GM19240 (cell line): Measurements from ENCODE around the gene ARID4B.
"Not testable (repeated sequence)": the region's sequence is repeated elsewhere in the genome, so short reads cannot be mapped to it uniquely, and the experiment has no call there.

ENCODE experiments used
- DNase-seq: peaks from one replicate; pipeline ENCODE4 v3.0.0; 2011; ENCODE audit warnings: low spot score; ENCODE audit not compliant: insufficient read length

Gene ARID4B

DNA sequence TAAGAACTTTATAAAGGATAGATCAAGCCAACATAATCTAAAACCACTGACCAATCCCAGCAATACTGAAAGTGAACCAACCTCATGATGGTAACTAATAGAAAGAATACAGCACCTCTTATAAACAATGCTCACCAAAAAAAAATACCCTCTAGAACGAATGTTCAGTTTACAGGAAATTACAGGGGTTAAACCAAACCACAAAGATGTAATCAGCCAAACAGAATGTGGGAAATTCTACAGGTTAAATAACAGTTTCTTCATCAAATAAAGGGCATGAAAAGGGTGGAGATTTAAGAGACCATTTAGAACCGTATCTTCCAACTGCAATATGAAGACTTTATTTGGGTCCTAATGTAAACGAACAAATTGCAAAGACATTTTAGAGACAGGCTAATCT lies 30.4 kb downstream of the ARID4B start:
- no peak for DNase-seq

DNA sequence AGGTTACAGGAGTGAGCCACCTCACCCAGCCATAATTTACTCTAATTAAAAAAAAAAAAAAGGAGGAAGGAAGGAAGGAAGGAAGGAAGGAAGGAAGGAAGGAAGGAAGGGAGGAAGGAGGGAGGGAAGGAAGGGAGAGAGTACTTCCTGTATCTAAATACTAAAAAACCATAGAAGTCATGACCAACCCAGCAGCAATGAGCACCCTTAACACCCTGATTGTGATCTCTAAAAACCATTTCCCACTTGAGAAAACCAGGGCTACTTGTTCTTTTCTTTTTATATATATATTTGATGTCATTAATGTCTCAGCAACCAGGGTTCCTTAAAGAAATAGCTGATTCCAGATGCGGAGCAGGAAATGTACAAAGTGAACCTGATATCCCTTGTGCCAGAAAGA lies 31.2 kb downstream of the ARID4B start:
- DNase-seq = no peak

DNA sequence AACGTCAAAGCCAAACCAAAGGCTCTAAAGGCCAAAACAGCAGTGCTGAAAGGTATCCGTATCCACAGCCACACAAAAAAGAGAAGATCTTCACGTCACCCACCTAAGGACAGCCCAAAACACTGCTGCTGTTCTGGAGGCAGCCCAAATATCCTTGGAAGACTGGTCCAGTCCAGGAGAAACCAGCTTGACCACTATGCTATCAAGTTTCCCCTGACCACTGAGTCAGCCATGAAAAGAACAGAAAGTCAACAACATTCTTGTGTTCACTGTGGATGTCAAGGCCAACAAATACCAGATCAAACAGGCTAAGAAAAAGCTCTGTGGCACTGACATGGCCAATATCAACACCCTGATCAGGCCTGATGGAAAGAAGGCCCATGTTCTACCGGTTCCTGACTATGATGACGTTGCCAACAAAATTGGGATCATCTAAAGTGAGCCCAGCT lies 32.1 kb downstream of the ARID4B start:
- DNase-seq = no peak

DNA sequence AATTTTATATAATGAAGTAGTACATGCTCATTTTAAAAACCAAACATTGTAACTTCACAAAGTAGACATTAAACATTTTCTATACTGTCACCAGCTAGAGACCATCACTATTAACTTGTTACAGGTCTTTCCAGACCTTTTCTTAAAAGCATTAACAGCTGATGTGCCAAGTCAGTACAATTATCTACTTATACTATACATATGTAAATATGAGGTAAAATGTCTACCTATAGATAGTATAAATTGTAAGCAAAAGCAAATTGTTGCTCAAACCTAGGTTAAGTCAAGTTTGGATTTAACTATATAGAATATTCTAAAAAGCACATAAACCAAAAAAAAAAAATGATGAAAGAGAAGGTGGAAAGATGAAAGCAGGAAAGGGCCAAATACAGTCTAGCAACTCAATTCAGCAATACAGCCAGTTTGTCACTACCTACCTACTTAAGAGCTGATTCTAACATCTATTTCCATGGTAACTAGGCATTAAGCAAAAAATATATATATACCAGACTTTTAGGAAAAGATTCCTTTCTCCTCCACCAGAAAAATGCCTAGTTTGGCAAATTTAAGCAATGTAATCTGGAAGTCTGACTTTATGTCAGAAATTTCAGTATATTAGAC lies 34.5 kb downstream of the ARID4B start:
- no peak for DNase-seq

DNA sequence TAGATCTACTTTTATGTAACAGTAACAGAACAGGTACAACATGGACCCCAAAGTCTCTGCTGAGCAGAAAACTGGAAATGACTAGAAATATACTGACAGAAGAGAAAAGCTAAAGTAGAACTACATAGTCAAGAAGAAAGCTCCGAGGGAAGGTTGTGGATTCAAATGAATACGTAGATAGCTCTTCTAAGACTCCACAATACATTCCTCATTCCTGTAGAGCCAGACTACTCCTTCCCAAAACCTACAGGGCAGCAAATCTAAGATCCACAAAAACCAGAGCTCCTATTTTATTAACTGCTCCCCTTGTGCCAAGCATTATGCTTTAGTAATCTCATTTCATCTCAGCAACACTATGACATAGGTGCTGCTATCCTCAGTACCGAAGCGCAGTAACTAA lies 35.2 kb downstream of the ARID4B start:
- no peak for DNase-seq

- DNase-seq = no peak
These were observed 36.3 kb downstream of the ARID4B start for GRCh38 chr1:235291599-235292091.

GRCh38 chr1:235290740-235291502 lies 37.1 kb downstream of the ARID4B start:
- DNase-seq = no peak

GRCh38 chr1:235289859-235290739 lies 37.9 kb downstream of the ARID4B start:
- no peak for DNase-seq

GRCh38 chr1:235287208-235287882 lies 40.6 kb downstream of the ARID4B start:
- no peak for DNase-seq

DNA sequence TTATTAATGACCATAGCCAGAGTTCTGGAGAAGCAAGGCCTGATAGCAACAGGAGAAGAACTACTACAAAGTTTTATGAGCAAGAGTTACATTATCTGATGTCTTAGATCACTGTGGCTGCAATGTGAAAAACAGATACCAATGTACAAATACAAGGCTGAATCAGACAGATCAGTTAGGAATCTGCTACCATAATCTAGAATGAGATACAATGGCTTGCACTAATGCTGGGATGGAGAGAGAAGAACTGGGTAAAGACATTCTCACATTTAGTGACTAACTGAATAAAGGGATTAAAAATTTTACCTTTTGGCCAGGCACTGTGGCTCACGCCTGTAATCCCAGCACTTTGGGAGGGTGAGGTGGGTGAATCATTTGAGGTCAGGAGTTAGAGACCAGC lies 41.3 kb downstream of the ARID4B start:
- no peak for DNase-seq

DNA sequence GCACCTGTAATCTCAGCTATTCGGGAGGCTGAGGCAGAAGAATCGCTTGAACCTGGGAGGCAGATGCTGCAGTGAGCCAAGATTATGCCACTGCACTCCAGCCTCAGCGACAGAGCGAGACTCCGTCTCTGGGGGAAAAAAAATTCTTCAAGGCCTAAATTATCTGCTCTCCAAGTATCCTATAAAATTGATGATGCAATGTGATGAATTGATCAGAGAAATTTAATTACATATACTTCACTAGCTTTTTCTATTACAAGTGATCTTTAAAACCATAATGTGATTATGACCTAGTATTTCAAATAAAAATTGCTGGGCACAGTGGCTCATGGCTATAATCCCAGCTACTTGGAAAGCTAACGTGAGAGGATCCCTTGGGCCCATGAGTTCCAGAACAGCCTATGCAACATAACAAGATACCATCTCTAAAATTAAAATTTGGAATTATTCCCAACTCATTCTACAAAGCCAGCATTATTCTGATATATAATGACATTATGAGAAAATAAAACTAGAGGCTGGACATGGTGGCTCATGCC lies 43.7 kb downstream of the ARID4B start:
- no peak for DNase-seq

DNA sequence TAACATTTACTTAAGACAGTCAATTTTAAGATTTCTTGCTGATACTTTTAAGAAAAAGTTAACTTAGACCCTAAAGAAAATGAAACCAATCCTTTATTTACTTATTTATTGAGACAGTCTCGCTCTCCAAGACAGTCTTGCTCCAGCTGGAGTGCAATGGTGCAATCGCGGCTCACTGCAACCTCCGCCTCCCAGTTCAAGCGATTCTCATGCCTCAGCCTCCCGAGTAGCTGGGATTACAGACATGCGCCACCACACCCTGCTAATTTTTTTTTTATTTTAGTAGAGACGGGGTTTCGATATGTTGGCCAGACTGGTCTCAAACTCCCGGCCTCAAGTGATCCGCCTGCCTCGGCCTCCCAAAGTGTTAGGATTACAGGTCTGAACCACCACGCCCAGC lies 44.3 kb downstream of the ARID4B start:
- DNase-seq = not testable (repeated sequence)

GRCh38 chr1:235280467-235280866 lies 47.5 kb downstream of the ARID4B start:
- no peak for DNase-seq

- no peak for DNase-seq
These were observed 48.3 kb downstream of the ARID4B start for GRCh38 chr1:235279694-235280093.

DNA sequence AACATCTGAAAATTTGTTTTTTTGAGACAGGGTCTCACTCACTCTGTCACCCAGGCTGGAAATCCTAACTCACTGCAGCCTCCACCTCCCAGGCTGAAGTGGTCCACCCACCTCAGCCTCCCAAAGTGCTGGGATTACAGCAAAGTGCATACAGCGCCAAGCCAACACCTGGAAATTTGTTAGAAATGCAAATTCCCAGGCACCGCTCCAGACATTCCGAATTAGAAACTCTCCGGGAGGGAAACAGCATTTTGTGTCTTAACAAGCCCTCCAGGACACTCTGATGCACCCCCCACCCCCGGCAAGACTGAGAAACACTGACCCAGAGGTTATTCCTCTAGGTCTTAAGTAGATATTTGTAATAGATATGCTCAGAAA lies 49.1 kb downstream of the ARID4B start:
- no peak for DNase-seq

DNA sequence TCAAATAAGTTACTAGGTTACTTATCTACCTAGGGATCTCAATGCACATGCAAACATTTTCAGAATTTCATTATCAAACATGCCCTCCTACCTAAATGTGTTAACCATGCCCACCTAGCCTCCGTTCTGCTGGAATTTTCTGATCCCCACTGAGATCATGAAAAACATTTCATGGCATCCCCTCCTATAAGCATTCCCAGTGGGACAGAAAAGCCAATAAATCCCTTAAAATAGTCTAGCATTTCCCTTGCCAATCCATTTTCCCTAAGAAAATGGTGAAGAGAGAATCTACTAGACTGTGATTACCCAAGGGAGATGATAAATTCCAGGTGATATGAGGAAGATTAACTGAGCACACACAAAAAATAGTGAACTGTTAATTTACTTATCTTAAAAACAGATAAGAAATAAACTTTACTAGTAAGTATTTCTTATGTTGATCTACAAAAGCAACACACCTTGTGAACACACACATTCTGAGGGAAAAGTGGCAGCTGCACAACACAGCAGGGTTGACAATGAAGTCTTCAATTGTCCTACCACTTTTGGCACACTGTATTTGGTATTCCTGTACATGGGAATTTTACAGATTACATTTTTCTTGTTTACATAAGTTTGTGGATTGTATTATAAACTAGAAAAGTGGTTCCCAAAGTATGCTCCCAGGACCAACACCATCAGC lies 49.6 kb downstream of the ARID4B start:
- no peak for DNase-seq

GRCh38 chr1:235277709-235278108 lies 50.3 kb downstream of the ARID4B start:
- no peak for DNase-seq

GRCh38 chr1:235275836-235276235 lies 52.1 kb downstream of the ARID4B start:
- DNase-seq = no peak

GRCh38 chr1:235275223-235275622 lies 52.8 kb downstream of the ARID4B start:
- peak; percentile 11 for DNase-seq

GRCh38 chr1:235272851-235273250 lies 55.1 kb downstream of the ARID4B start:
- DNase-seq = no peak

DNA sequence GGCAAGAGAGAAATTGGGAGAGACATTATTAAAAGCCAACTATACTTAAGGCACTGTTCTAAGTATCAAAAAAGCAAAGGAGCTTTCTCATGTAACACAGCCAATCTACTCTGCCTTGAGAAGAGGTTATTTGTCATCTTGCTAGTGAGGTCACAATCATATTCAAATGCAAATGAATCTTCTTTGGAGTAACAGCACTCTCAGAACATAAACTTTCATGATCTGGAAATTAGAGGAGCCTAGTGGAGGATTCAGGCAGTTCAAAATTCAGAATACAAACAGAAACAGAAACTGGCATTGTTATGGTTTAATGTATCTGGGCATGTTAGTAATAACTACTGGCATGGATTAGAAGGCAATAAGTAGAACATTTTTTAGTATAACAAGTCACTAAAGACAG lies 57.4 kb downstream of the ARID4B start:
- DNase-seq = no peak
